Measurements from ENCODE around the gene EEF1B2. TPM values are rescaled to one million over a fixed set of nuclear protein-coding genes. Genes with fewer than 3 reads are reported as not detected.

The EEF1B2 gene
- total RNA-seq, 1 donor: 1,435 TPM

- DNase-seq (ENCODE audit: low read depth in 2 of 3, low spot score in 2 of 3): no peak
Observed at GRCh38 chr2:206211657-206212255, 52.1 kb downstream of the EEF1B2 start.

Small RNA genes within 50 kb of the gene (small RNA-seq; reads per million reads assigned to genes)
- gene RF00134: not detected
- gene RF02271: not detected
- not detected for gene SNORA41
- not detected for gene SNORD51

Other genes starting within 250 kb of the EEF1B2 start
- 18.3 TPM for gene INO80D, start 73.7 kb upstream of the EEF1B2 start, total RNA-seq
- 37.7 TPM for gene NDUFS1, start 451 bp upstream of the EEF1B2 start, total RNA-seq
- 0.81 TPM for gene ZDBF2, start 114.8 kb downstream of the EEF1B2 start, total RNA-seq

Data from hematopoietic multipotent progenitor cell (in vitro differentiated cells).